OCI-M2 (cell line): ENCODE results near the gene SUSD5.
"Not testable (repeated sequence)": the region's sequence is repeated elsewhere in the genome, so short reads cannot be mapped to it uniquely, and the experiment has no call there.

Experiments
- DNase-seq: peaks from one replicate; lab custom pipeline; 2025; ENCODE audit not compliant: unreplicated experiment; lab: John Stamatoyannopoulos, UW

SUSD5 gene

GRCh38 chr3:33152363-33153360 is 65.9 kb downstream of the SUSD5 start:
- no peak for DNase-seq

- no peak for DNase-seq
Observed at GRCh38 chr3:33149342-33149741, 69.3 kb downstream of the SUSD5 start.

GRCh38 chr3:33146791-33147445 is 71.7 kb downstream of the SUSD5 start:
- DNase-seq, result no peak

- DNase-seq, result no peak
Observed at GRCh38 chr3:33145901-33146580, 72.6 kb downstream of the SUSD5 start.

- no peak for DNase-seq
Observed at GRCh38 chr3:33145221-33145900, 73.2 kb downstream of the SUSD5 start.

- no peak for DNase-seq
Observed at GRCh38 chr3:33144433-33144832, 74.2 kb downstream of the SUSD5 start.

GRCh38 chr3:33141006-33141405 is 77.6 kb downstream of the SUSD5 start:
- no peak for DNase-seq

- no peak for DNase-seq
Observed at GRCh38 chr3:33139996-33140395, 78.6 kb downstream of the SUSD5 start.

- not testable (repeated sequence) for DNase-seq
Observed at GRCh38 chr3:33139006-33139623, 79.5 kb downstream of the SUSD5 start.

- DNase-seq, result no peak
Observed at GRCh38 chr3:33137691-33138090, 80.9 kb downstream of the SUSD5 start.

GRCh38 chr3:33134026-33134625 is 84.5 kb downstream of the SUSD5 start:
- DNase-seq, result no peak

- no peak for DNase-seq
Observed at GRCh38 chr3:33132019-33132360, 86.6 kb downstream of the SUSD5 start.

- DNase-seq, result peak; percentile 36
Observed at GRCh38 chr3:33131331-33132018, 87.1 kb downstream of the SUSD5 start.

- no peak for DNase-seq
Observed at GRCh38 chr3:33130144-33130543, 88.5 kb downstream of the SUSD5 start.

GRCh38 chr3:33128706-33129105 is 89.9 kb downstream of the SUSD5 start:
- DNase-seq, result no peak

GRCh38 chr3:33125840-33126239 is 92.8 kb downstream of the SUSD5 start:
- no peak for DNase-seq

- DNase-seq, result no peak
Observed at GRCh38 chr3:33124638-33125037, 94.0 kb downstream of the SUSD5 start.

- no peak for DNase-seq
Observed at GRCh38 chr3:33122991-33123390, 95.6 kb downstream of the SUSD5 start.

GRCh38 chr3:33119891-33120290 is 98.7 kb downstream of the SUSD5 start:
- no peak for DNase-seq

- no peak for DNase-seq
Observed at GRCh38 chr3:33117461-33117860, 101.1 kb downstream of the SUSD5 start.
